A673 (cell line): ENCODE data around the gene PLP1.

Experiments used
- EZH2 ChIP-seq: fragments of 200-600 bp; sonication (generic); IDR thresholded peaks from 2 replicates; pipeline ENCODE4 v1.6.1; 2017; ENCODE audit warnings: borderline replicate concordance, low read depth, mild to moderate bottlenecking, mixed read lengths, antibody characterized with exemption, low read length; ENCODE audit not compliant: poor library complexity, severe bottlenecking
- TF ChIP-seq, protein P1 (sequence below): fragments of 300-800, 200-600 bp; sonication (generic); conservative IDR thresholded peaks from 2 replicates; pipeline ENCODE4 v1.5.1; 2017; ENCODE audit warnings: low read depth, mild to moderate bottlenecking, antibody characterized with exemption, low read length, moderate library complexity, mixed read lengths

DNA sequence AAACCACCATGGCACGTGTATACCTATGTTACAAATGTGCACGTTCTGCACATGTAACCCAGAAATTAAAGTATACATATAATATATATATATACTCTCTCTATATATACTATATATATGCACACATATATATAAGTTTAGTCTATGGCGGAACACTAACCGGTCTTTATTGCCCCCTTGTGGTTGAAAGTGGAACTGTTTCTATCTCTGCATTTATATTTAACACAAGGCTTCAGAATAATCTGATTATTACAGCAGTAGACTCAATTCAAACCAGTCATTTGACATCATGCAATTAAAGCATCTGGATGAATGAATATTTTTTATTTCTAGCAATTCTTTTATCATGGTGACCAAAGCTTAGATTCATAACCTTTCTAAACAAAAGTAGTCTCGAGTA, 40.9 kb downstream of the PLP1 start:
- TF ChIP-seq, protein P1, sequence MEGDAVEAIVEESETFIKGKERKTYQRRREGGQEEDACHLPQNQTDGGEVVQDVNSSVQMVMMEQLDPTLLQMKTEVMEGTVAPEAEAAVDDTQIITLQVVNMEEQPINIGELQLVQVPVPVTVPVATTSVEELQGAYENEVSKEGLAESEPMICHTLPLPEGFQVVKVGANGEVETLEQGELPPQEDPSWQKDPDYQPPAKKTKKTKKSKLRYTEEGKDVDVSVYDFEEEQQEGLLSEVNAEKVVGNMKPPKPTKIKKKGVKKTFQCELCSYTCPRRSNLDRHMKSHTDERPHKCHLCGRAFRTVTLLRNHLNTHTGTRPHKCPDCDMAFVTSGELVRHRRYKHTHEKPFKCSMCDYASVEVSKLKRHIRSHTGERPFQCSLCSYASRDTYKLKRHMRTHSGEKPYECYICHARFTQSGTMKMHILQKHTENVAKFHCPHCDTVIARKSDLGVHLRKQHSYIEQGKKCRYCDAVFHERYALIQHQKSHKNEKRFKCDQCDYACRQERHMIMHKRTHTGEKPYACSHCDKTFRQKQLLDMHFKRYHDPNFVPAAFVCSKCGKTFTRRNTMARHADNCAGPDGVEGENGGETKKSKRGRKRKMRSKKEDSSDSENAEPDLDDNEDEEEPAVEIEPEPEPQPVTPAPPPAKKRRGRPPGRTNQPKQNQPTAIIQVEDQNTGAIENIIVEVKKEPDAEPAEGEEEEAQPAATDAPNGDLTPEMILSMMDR, result peak; percentile 67
- no peak for TF ChIP-seq EZH2
